SH-SY5Y (cell line): Measurements from ENCODE around the gene RIPOR3.

Experiments
- GATA2 ChIP-seq: IDR thresholded peaks from 2 replicates; pipeline ENCODE4 v1.6.1; 2011; ENCODE audit warnings: mild to moderate bottlenecking, low read depth, low read length
- GATA3 ChIP-seq: IDR thresholded peaks from 2 replicates; pipeline ENCODE4 v1.6.1; 2011; ENCODE audit warnings: low read depth, mild to moderate bottlenecking, low read length, moderate library complexity

GRCh38 chr20:50668798-50669197 lies 22.5 kb downstream of the RIPOR3 start:
- TF ChIP-seq GATA2 (no peak), GATA3 (no peak)
